Activated naive CD4-positive, alpha-beta T cell treated with anti-CD3 and anti-CD28 coated beads, Interleukin-2, amount 50 U/mL, for 16 hours (primary cell): ENCODE data around the gene FAM241A.
"Not testable (repeated sequence)": the region's sequence is repeated elsewhere in the genome, so short reads cannot be mapped to it uniquely, and the experiment has no call there.

ENCODE experiments used
- DNase-seq: peaks from one replicate; pipeline ENCODE4 v3.0.0-alpha.2; 2020

Gene FAM241A

GRCh38 chr4:112140536-112140935 is 4.7 kb upstream of the FAM241A start:
- DNase-seq = no peak

- no peak for DNase-seq
Measured at GRCh38 chr4:112141366-112142138, 3.7 kb upstream of the FAM241A start.

- DNase-seq = no peak
Measured at GRCh38 chr4:112142182-112142581, 3.1 kb upstream of the FAM241A start.

- no peak for DNase-seq
Measured at GRCh38 chr4:112143781-112144180, 1.5 kb upstream of the FAM241A start.

GRCh38 chr4:112144546-112145325 is 518 bp upstream of the FAM241A start:
- DNase-seq = no peak

- DNase-seq = peak; percentile 75
Measured at GRCh38 chr4:112145790-112146501, 692 bp downstream of the FAM241A start.

GRCh38 chr4:112146502-112146813 is 1.2 kb downstream of the FAM241A start:
- DNase-seq = no peak

GRCh38 chr4:112147697-112148096 is 2.4 kb downstream of the FAM241A start:
- DNase-seq = no peak

- DNase-seq = no peak
Measured at GRCh38 chr4:112150920-112151319, 5.7 kb downstream of the FAM241A start.

GRCh38 chr4:112152521-112152920 is 7.3 kb downstream of the FAM241A start:
- no peak for DNase-seq

- no peak for DNase-seq
Measured at GRCh38 chr4:112153211-112153791, 8.0 kb downstream of the FAM241A start.

- no peak for DNase-seq
Measured at GRCh38 chr4:112156112-112156511, 10.9 kb downstream of the FAM241A start.

- no peak for DNase-seq
Measured at GRCh38 chr4:112156553-112156952, 11.3 kb downstream of the FAM241A start.

- DNase-seq = not testable (repeated sequence)
Measured at GRCh38 chr4:112163706-112164105, 18.5 kb downstream of the FAM241A start.

- no peak for DNase-seq
Measured at GRCh38 chr4:112167794-112168193, 22.5 kb downstream of the FAM241A start.

- no peak for DNase-seq
Measured at GRCh38 chr4:112168719-112169500, 23.7 kb downstream of the FAM241A start.

- no peak for DNase-seq
Measured at GRCh38 chr4:112170451-112170993, 25.3 kb downstream of the FAM241A start.

GRCh38 chr4:112171051-112171763 is 26.0 kb downstream of the FAM241A start:
- DNase-seq = not testable (repeated sequence)

GRCh38 chr4:112172180-112172579 is 26.9 kb downstream of the FAM241A start:
- DNase-seq = no peak

GRCh38 chr4:112173593-112174558 is 28.6 kb downstream of the FAM241A start:
- DNase-seq = no peak
